Mesangial cell (primary cell): ENCODE data around the gene G6PC3. TPM values are rescaled to one million over a fixed set of nuclear protein-coding genes. Genes with fewer than 3 reads are reported as not detected.

Experiments used
- total RNA-seq: library from RNA; depleted of rRNA; stranded (reverse); fragments of >200 nt; gene quantifications from 2 replicates; pipeline ENCODE4 v1.2.3, GENCODE V29; 2015

Gene G6PC3
- total RNA-seq, result 67.0 and 73.0 TPM in 2 replicates

GRCh38 chr17:44070455-44071197, at the start of gene G6PC3:
Gene G6PC3 (plus strand): TSS chr17:44070735. CDS start chr17:44070966, 231 bp downstream.

GRCh38 chr17:44066204-44066930, 4.2 kb upstream of the G6PC3 start, which contains the start of gene LSM12:
Gene LSM12 (minus strand): TSS chr17:44066671. CDS start chr17:44066587, 84 bp downstream.

GRCh38 chr17:44123356-44124117, 53.0 kb downstream of the G6PC3 start, which contains the start of gene HDAC5:
Gene HDAC5 (minus strand): TSS chr17:44123641. CDS start chr17:44117515, 6,126 bp downstream.

Other genes starting within 250 kb of the G6PC3 start
- gene MPP3, start 237.6 kb upstream of the G6PC3 start, total RNA-seq, result 6.0 and 7.6 TPM in 2 replicates
- not detected in 2 replicates for gene CD300LG, start 223.6 kb upstream of the G6PC3 start, total RNA-seq
- 2.8 and 4.4 TPM in 2 replicates for gene MPP2, start 163.2 kb upstream of the G6PC3 start, total RNA-seq
- not detected in 2 replicates for gene PPY, start 128.3 kb upstream of the G6PC3 start, total RNA-seq
- 0.38 TPM in 1 of 2 replicates, not detected in the other for gene PYY, start 116.8 kb upstream of the G6PC3 start, total RNA-seq
- 6.2 and 9.0 TPM in 2 replicates for gene NAGS, start 66.1 kb upstream of the G6PC3 start, total RNA-seq
- gene TMEM101, start 55.8 kb upstream of the G6PC3 start, total RNA-seq, result 39.3 and 54.3 TPM in 2 replicates
- 44.4 and 59.3 TPM in 2 replicates for gene LSM12, start 4.1 kb upstream of the G6PC3 start, total RNA-seq
- 21.3 and 61.7 TPM in 2 replicates for gene HDAC5, start 52.9 kb downstream of the G6PC3 start, total RNA-seq
- 1.9 and 12.2 TPM in 2 replicates for gene HROB, start 71.2 kb downstream of the G6PC3 start, total RNA-seq
- 0.51 TPM in 1 of 2 replicates, not detected in the other for gene ASB16, start 100.0 kb downstream of the G6PC3 start, total RNA-seq
- gene TMUB2, start 116.2 kb downstream of the G6PC3 start, total RNA-seq, result 25.1 and 35.2 TPM in 2 replicates
- gene ATXN7L3, start 129.1 kb downstream of the G6PC3 start, total RNA-seq, result 41.6 and 49.2 TPM in 2 replicates
- 38.6 and 45.1 TPM in 2 replicates for gene UBTF, start 148.9 kb downstream of the G6PC3 start, total RNA-seq
- gene SLC4A1, start 197.4 kb downstream of the G6PC3 start, total RNA-seq, result not detected in 2 replicates
- 2.3 TPM in 1 of 2 replicates, not detected in the other for gene RUNDC3A, start 237.9 kb downstream of the G6PC3 start, total RNA-seq